HG03095 (cell line): ENCODE results near the gene PNLDC1.
"Not testable (repeated sequence)": the region's sequence is repeated elsewhere in the genome, so short reads cannot be mapped to it uniquely, and the experiment has no call there.

Experiments
- ATAC-seq: cut with Tn5 transposase; IDR thresholded peaks from one replicate; pipeline ENCODE4 v1.9.1; 2021; ENCODE audit warnings: moderate library complexity; ENCODE audit not compliant: unreplicated experiment

Gene PNLDC1

GRCh38 chr6:159817951-159818739 is 18.1 kb downstream of the PNLDC1 start:
- no peak for ATAC-seq

- ATAC-seq, result no peak
Measured at GRCh38 chr6:159819098-159819497, 19.0 kb downstream of the PNLDC1 start.

DNA sequence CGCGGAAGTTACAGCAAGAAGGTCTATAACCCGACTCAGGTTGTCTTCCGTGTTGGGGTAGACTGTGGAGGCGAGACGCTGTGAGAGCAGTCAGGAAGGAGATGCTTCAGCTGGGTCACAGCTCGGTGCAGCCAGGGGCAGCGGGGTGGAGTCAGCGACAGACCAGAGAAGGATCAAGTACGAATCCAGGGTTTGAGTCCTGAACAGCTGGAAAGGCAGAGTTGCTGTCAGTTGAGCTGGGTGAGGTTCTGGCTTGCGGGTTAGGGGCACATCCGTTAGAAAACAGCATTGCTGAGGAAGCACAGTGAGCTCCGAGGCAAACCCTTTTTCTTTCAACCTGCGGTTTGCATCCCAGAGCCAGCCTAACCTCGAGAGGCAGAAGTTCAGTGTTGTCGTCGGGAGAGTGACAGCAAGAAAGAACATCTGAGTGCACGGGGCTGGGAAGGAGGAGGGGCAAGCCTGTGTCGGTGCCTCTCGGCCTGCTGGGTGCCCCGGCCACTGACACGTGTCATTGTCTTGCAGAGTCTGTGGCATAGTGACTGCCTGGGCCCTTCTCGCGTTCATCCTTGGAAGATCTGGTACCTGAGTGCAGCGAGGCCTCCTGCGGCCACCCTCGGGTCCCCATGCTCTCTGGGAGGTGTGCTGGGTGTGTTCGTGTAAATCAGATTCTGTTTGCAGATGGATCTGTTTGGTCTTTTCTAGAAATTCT is 20.0 kb downstream of the PNLDC1 start:
- ATAC-seq, result no peak

DNA sequence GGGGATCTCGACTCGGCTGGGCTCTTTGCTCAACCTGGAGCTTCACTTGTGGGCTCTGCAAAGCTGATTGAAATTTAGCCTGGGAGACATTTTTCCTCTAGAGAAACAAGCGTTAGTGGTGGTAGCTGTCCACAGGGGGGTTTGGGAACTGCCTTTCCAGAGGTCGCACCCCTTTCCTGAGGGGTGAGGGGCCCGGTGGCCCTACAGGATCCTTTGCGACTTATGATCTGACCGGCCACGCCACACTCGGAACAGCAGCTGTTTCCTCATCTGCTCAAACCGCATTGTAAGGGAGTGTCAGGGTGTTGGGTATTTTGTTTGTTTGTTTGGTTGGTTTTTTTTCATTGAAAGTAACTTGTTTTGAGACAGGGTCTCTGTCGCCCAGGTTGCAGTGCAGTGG is 21.0 kb downstream of the PNLDC1 start:
- no peak for ATAC-seq

DNA sequence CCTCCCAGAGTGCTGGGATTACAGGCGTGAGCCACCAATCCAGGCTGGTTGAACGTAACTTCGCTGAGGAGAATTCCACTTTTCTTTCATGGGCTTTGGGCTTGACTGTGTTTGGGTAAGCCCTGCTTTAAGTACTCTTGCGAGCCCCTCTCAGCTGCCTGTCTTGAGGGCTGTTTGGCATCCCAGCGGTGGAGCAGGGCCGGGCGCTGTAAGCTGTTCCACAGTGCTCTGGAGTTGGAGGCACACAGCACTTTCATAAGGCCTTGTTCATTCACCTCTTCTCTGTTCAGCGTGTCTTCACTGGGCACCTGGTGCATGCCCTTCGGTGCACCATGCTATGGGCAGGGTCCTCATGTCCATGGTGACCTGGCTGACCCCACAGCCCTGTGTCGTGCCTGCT is 21.6 kb downstream of the PNLDC1 start:
- no peak for ATAC-seq

DNA sequence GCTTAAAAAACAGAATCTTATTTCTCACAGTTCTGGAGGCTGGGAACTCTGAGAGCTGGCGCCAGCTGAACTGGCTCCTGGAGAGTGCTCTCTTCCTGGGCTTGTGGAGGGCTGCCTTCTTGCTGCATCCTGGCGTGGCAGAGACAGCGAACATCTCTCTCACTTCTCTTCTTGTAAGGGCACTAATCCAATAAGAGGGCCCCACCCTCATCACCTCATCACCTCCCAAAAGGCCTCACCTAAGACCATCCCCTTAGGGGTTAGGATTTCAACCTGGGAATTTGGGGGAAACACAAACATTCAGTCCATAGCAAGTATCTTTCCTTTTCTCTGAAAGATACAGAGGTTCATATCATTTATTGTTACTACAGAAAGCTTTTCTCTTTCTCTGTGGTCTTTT is 23.9 kb downstream of the PNLDC1 start:
- no peak for ATAC-seq

DNA sequence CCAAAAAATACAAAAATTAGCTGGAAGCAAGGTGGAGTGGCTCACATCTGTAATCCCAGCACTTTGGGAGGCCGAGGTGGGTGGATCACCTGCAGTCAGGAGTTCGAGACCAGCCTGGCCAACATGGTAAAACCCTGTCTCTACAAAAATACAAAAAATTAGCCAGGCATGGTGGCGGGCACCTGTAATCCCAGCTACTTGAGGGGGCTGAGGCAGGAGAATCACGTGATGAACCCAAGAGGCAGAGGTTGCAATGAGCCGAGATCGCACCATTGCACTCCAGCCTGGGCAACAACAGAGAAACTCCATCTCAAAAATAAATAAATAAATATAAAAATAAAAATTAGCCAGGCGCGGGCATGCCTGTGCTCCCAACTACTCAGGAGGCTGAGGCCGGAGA is 24.6 kb downstream of the PNLDC1 start:
- ATAC-seq, result not testable (repeated sequence)

- ATAC-seq, result no peak
Measured at GRCh38 chr6:159826004-159826403, 25.9 kb downstream of the PNLDC1 start.

- ATAC-seq, result no peak
Measured at GRCh38 chr6:159826968-159827647, 27.0 kb downstream of the PNLDC1 start.

DNA sequence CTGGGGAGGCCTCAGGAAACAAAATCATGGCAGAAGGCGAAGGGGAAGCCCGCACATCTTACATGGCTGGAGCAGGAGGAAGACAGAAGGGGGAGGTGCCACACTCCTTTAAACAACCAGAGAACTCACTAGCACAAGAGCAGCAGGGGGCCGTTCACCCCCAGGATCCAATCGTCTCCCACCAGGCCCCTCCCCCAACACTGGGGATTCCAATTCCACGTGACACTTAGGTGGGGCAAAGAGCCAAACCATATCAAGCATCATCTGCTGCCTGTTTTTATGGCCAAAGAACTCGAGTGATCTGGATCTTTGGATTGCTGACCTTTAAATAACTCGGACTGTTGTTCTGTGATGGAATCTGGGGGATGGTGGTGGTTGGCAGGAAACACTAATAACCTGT is 28.0 kb downstream of the PNLDC1 start:
- ATAC-seq, result no peak

GRCh38 chr6:159829526-159829925 is 29.4 kb downstream of the PNLDC1 start:
- no peak for ATAC-seq

DNA sequence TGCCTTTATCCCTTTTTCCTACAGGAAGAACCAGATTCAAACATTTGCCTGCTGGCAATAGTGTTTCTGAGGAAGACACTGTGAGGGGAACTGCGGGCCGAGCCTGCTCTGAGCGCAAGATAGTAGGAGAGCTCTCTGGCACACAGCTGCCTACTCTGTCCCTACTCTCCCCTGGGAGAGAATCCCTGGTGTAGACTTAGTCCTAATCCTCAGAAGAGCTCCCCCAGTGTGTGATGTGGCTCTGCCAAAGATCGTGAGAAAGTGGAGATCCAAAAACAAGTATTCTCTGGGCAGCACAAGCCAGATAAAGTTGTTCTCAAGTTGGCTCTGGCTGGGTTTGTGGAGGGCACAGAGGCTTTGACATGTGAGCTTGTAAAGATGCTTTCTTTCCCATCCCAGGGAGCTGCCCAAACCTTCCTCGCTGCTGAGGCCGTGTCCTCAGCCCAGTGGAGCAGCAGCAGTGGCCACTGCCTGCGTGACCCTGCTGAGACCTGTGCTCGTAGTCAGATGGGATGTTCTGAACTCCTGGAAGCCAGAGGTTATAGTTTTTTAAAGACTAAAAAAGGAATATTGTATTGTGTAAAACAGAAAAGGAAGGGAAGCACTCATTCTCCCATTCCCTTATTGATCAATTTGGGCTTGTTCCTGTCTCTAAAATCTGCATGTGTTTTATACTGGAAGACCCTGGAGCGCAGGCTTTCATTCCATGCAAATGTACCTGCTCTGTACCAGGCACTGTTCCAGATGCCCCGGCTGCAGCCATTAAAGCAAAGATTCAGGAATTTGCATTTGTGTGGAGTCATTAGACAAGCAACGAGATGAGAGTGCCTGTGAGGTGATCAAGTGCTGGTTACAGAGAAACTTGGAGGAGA is 30.7 kb downstream of the PNLDC1 start:
- ATAC-seq, result no peak

GRCh38 chr6:159831373-159831679 is 31.2 kb downstream of the PNLDC1 start:
- ATAC-seq, result no peak

DNA sequence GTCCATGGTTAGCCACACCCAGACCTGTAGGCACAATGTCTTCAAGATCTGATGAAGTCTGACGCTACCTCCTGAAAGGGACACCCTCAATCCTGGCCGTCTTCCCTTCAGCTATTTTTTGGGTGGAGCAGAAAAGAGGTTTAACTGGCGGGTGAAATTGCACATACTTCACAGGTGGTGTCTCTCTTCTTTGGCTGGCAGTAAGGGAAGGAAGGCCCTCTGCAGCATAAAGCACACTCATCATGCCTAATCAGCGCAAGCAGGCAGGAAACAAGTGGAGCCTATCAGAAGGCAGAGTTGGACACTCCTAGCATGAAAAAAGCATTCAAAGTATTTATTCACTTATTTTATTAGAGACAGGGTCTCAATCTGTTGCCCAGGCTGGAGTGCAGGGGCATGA is 32.9 kb downstream of the PNLDC1 start:
- ATAC-seq, result no peak

DNA sequence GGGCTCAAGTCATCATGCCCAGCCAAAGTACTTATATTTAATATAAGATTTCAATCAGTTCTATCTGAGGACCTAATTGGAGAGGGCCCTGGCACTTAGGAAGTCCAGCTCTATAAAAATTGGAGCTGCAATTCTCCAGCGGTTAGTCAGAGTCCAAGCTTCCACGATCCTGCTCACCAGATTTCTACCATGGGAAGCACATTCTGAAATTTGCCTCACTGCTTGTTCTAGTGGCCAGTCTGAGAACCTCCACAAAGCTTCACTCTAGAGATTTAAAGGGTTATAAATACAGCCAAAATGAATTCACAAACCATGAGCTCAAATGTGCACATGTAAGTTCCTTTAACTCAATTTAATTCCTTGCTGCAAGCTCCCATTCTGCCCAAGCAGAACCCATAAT is 33.5 kb downstream of the PNLDC1 start:
- ATAC-seq, result no peak

GRCh38 chr6:159833997-159834603 is 34.0 kb downstream of the PNLDC1 start:
- ATAC-seq, result no peak

GRCh38 chr6:159836718-159837490 is 36.8 kb downstream of the PNLDC1 start:
- no peak for ATAC-seq

GRCh38 chr6:159837511-159837910 is 37.4 kb downstream of the PNLDC1 start:
- no peak for ATAC-seq

DNA sequence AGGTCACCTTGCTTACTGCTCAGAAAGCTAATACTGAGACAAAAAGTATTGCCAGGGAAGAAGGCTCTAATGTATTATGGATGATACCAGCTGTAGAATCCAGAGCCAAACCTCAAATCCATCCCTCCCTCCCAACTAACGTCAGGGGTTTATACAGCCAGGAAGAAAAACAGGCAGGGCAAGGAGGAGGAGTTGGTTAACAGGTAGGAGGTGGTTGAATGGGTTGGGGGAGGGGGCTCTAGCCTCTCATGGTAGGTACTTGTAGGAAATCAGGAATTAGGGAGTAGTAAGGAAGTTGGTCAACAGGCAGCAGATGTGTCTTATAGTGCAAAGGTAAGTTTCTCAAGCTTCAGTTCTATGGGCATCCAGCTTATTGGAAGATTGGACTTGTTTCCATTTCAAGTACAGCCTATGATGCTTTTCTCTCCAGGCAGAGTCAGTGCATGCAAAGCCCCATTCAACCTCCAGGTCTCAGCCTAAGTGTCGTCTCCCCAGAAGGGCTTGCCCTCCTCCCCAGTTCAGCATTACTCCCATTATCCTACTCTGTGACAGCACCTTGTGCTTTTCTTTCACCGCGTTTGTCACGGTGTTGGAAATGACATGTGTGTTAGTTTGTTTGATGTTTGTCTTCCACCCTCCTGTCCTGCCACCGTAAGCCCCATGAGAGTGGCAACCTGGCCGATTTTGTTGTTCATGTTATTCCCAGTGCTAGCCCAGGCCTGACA is 38.1 kb downstream of the PNLDC1 start:
- no peak for ATAC-seq
